ENCODE data around the gene ANKDD1A.

- TF ChIP-seq, protein P1, sequence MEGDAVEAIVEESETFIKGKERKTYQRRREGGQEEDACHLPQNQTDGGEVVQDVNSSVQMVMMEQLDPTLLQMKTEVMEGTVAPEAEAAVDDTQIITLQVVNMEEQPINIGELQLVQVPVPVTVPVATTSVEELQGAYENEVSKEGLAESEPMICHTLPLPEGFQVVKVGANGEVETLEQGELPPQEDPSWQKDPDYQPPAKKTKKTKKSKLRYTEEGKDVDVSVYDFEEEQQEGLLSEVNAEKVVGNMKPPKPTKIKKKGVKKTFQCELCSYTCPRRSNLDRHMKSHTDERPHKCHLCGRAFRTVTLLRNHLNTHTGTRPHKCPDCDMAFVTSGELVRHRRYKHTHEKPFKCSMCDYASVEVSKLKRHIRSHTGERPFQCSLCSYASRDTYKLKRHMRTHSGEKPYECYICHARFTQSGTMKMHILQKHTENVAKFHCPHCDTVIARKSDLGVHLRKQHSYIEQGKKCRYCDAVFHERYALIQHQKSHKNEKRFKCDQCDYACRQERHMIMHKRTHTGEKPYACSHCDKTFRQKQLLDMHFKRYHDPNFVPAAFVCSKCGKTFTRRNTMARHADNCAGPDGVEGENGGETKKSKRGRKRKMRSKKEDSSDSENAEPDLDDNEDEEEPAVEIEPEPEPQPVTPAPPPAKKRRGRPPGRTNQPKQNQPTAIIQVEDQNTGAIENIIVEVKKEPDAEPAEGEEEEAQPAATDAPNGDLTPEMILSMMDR (IDR thresholded peaks at IDR 0.05), result peak; percentile 44 to 75 (median 57)
- TF ChIP-seq POLR2AphosphoS5 (IDR thresholded peaks at IDR 0.05) (no peak), POLR2A (IDR thresholded peaks at IDR 0.05) (no peak)
Measured at GRCh38 chr15:64905119-64905831, 6.4 kb upstream of the ANKDD1A start.
